Mesenchymal stem cell (in vitro differentiated cells and primary cell): ENCODE results near the gene PCED1B.

Experiments
- DNase-seq: peaks from one replicate; pipeline ENCODE4 v3.0.0-alpha.2; 2013
- H2AFZ ChIP-seq: one replicate; pipeline ENCODE4 v1.6.1; 2013; ENCODE audit warnings: low read depth, mild to moderate bottlenecking, control low read depth, inconsistent platforms, low read length, moderate library complexity
- H2AK5ac ChIP-seq: 2 replicates; pipeline ENCODE4 v1.6.1; 2013; ENCODE audit warnings: low read length, moderate library complexity, mild to moderate bottlenecking, inconsistent platforms; ENCODE audit not compliant: severe bottlenecking
- H2BK120ac ChIP-seq: one replicate; pipeline ENCODE4 v1.6.1; 2013; ENCODE audit warnings: low read depth, mild to moderate bottlenecking, inconsistent platforms, low read length, moderate library complexity
- H2BK12ac ChIP-seq, 2 experiments: one replicate each; pipeline ENCODE4 v1.6.1; 2013; ENCODE audit warnings: inconsistent platforms in 2 of 2, low read length in 2 of 2, mild to moderate bottlenecking in 2 of 2, moderate library complexity in 2 of 2, control low read depth in 1 of 2
- H2BK15ac ChIP-seq: one replicate; pipeline ENCODE4 v1.6.1; 2013; ENCODE audit warnings: mild to moderate bottlenecking, low read depth, inconsistent platforms; ENCODE audit not compliant: poor library complexity, severe bottlenecking
- H2BK5ac ChIP-seq: 2 replicates; pipeline ENCODE4 v1.6.1; 2013; ENCODE audit warnings: low read depth, mild to moderate bottlenecking, low read length, control low read depth, inconsistent platforms; ENCODE audit not compliant: poor library complexity, severe bottlenecking
- H3K14ac ChIP-seq, 2 experiments: one replicate each; pipeline ENCODE4 v1.6.1; 2013; ENCODE audit warnings: inconsistent platforms in 2 of 2, low read length in 2 of 2, control low read depth in 1 of 2, mild to moderate bottlenecking in 1 of 2, moderate library complexity in 1 of 2
- H3K18ac ChIP-seq, 2 experiments: one replicate each; pipeline ENCODE4 v1.6.1; 2013; ENCODE audit warnings: inconsistent platforms in 2 of 2, low read length in 2 of 2, control low read depth in 1 of 2, low read depth in 1 of 2, mild to moderate bottlenecking in 1 of 2
- H3K23ac ChIP-seq, 2 experiments: one replicate each; pipeline ENCODE4 v1.6.1; 2013; ENCODE audit warnings: inconsistent platforms in 2 of 2, low read length in 2 of 2, mild to moderate bottlenecking in 2 of 2, moderate library complexity in 2 of 2, control low read depth in 1 of 2
- H3K27ac ChIP-seq: 2 replicates; pipeline ENCODE4 v1.5.1; 2013; ENCODE audit warnings: mild to moderate bottlenecking, moderate library complexity, low read length, control low read depth, inconsistent platforms; ENCODE audit not compliant: poor library complexity, severe bottlenecking
- H3K27me3 ChIP-seq, 2 experiments: 2 replicates each; pipeline versions ENCODE4 v1.6.1 to v1.7.0; 2013; ENCODE audit warnings: low read length in 2 of 2, mild to moderate bottlenecking in 2 of 2, moderate library complexity in 2 of 2, control low read depth in 1 of 2, inconsistent platforms in 1 of 2; ENCODE audit not compliant: control insufficient read depth in 1 of 2, insufficient read depth in 1 of 2
- H3K36me3 ChIP-seq, 2 experiments: 2 replicates each; pipeline versions ENCODE4 v1.6.1 to v1.7.0; 2013; ENCODE audit warnings: low read length in 2 of 2, control low read depth in 1 of 2, inconsistent platforms in 1 of 2, low read depth in 1 of 2, mild to moderate bottlenecking in 1 of 2; ENCODE audit not compliant: insufficient read depth in 2 of 2, control insufficient read depth in 1 of 2
- H3K4ac ChIP-seq, 2 experiments: one replicate each; pipeline ENCODE4 v1.6.1; 2013; ENCODE audit warnings: inconsistent platforms in 2 of 2, low read length in 2 of 2, mild to moderate bottlenecking in 2 of 2, moderate library complexity in 2 of 2, control low read depth in 1 of 2, low read depth in 1 of 2
- H3K4me1 ChIP-seq: 2 replicates; pipeline ENCODE4 v1.6.1; 2013; ENCODE audit warnings: low read depth, low read length, control low read depth; ENCODE audit not compliant: control insufficient read depth, insufficient read depth
- H3K4me2 ChIP-seq: 2 replicates; pipeline ENCODE4 v1.6.1; 2013; ENCODE audit warnings: low read length, mild to moderate bottlenecking, inconsistent platforms; ENCODE audit not compliant: poor library complexity, severe bottlenecking
- H3K4me3 ChIP-seq, 2 experiments: 2 replicates each; pipeline versions ENCODE4 v1.5.1 to v1.7.0; 2013; ENCODE audit warnings: low read length in 2 of 2, mild to moderate bottlenecking in 2 of 2, control low read depth in 1 of 2, low read depth in 1 of 2; ENCODE audit not compliant: insufficient read depth in 1 of 2
- H3K79me1 ChIP-seq: replicated peaks from 2 replicates; pipeline ENCODE4 v1.6.1; 2013; ENCODE audit warnings: mild to moderate bottlenecking, control low read depth, low read length, inconsistent platforms; ENCODE audit not compliant: poor library complexity, severe bottlenecking
- H3K9ac ChIP-seq: 2 replicates; pipeline ENCODE4 v1.7.0; 2013; ENCODE audit warnings: mild to moderate bottlenecking, low read length, moderate library complexity
- H3K9me3 ChIP-seq: 2 replicates; pipeline ENCODE4 v1.7.0; 2013; ENCODE audit warnings: mild to moderate bottlenecking, low read length; ENCODE audit not compliant: control insufficient read depth
- H4K8ac ChIP-seq: one replicate; pipeline ENCODE4 v1.6.1; 2013; ENCODE audit warnings: inconsistent platforms, mild to moderate bottlenecking, low read length, moderate library complexity
- H4K91ac ChIP-seq: one replicate; pipeline ENCODE4 v1.6.1; 2013; ENCODE audit warnings: mild to moderate bottlenecking, low read length, inconsistent platforms
- WGBS: methylation state at CpG from one replicate; pipeline ENCODE4 v1.1.7; 2013; ENCODE audit warnings: mixed read lengths; 5-methylcytosine and 5-hydroxymethylcytosine counted together

Gene PCED1B

GRCh38 chr12:47070310-47070709 is 9.1 kb upstream of the PCED1B start:
- no peak for DNase-seq
- no peak overlapping the region for H2BK120ac ChIP-seq
- H3K23ac ChIP-seq: no peak overlapping the region
- H4K8ac ChIP-seq: no peak overlapping the region
- H3K27ac ChIP-seq: no peak overlapping the region
- no peaks in the 10 kb centered on the region for H3K36me3 ChIP-seq
- no peak overlapping the region for H2BK12ac ChIP-seq
- no peaks in the 10 kb centered on the region for H3K9me3 ChIP-seq
- H3K27me3 ChIP-seq: peaks cover 0 to 25% of the 10 kb centered on the region in 2 experiments
- WGBS: 100% methylated on average over 1 of the region's 1 CpG
- H2AFZ ChIP-seq: no peak overlapping the region
- no peak overlapping the region for H3K14ac ChIP-seq
- peaks cover under 1% of the 10 kb centered on the region for H3K79me1 ChIP-seq
- H3K4me2 ChIP-seq: no peak overlapping the region
- H3K18ac ChIP-seq: no peak overlapping the region
- no peak overlapping the region for H3K4ac ChIP-seq
- H4K91ac ChIP-seq: no peak overlapping the region
- H3K4me1 ChIP-seq: peaks cover 8% of the 10 kb centered on the region
- H3K9ac ChIP-seq: no peak overlapping the region
- H2BK15ac ChIP-seq: no peak overlapping the region
- H2AK5ac ChIP-seq: no peak overlapping the region
- no peak overlapping the region for H2BK5ac ChIP-seq
- H3K4me3 ChIP-seq: no peak overlapping the region

GRCh38 chr12:47071241-47071852 is 8.1 kb upstream of the PCED1B start:
- Histone ChIP-seq H3K9me3 (no peaks in the 10 kb centered on the region), H3K4ac (no peak overlapping the region), H3K27me3 (peaks cover 0 to 34% of the 10 kb centered on the region in 2 experiments), H3K23ac (no peak overlapping the region), H3K4me1 (peaks cover 8% of the 10 kb centered on the region), H3K27ac (no peak overlapping the region), H2BK5ac (no peak overlapping the region), H2AFZ (no peak overlapping the region), H3K79me1 (peaks cover 4% of the 10 kb centered on the region), H2BK12ac (no peak overlapping the region), H3K14ac (no peak overlapping the region), H2AK5ac (no peak overlapping the region), H3K4me2 (no peak overlapping the region), H3K36me3 (no peaks in the 10 kb centered on the region), H3K18ac (no peak overlapping the region), H3K4me3 (no peak overlapping the region), H2BK15ac (no peak overlapping the region), H4K8ac (no peak overlapping the region), H2BK120ac (no peak overlapping the region), H3K9ac (no peak overlapping the region), H4K91ac (no peak overlapping the region)
- 64% methylated on average over 3 of the region's 5 CpGs for WGBS
- DNase-seq: peak; percentile 13

GRCh38 chr12:47073951-47074350 is 5.5 kb upstream of the PCED1B start:
- H3K4ac ChIP-seq: no peak overlapping the region
- no peak for DNase-seq
- H4K91ac ChIP-seq: no peak overlapping the region
- H2BK5ac ChIP-seq: no peak overlapping the region
- no peak overlapping the region for H3K18ac ChIP-seq
- H2BK12ac ChIP-seq: no peak overlapping the region
- H2AK5ac ChIP-seq: no peak overlapping the region
- no peak overlapping the region for H2AFZ ChIP-seq
- peaks cover 7% of the 10 kb centered on the region for H3K4me1 ChIP-seq
- H3K4me2 ChIP-seq: no peak overlapping the region
- WGBS: 83% methylated on average over 1 of the region's 3 CpGs
- H3K27me3 ChIP-seq: peaks cover 0 to 55% of the 10 kb centered on the region in 2 experiments
- no peak overlapping the region for H2BK15ac ChIP-seq
- H3K36me3 ChIP-seq: peaks cover 0 to 3% of the 10 kb centered on the region in 2 experiments
- no peaks in the 10 kb centered on the region for H3K9me3 ChIP-seq
- no peak overlapping the region for H4K8ac ChIP-seq
- H3K14ac ChIP-seq: no peak overlapping the region
- H3K79me1 ChIP-seq: peaks cover 4% of the 10 kb centered on the region
- no peak overlapping the region for H3K9ac ChIP-seq
- H3K23ac ChIP-seq: no peak overlapping the region
- H2BK120ac ChIP-seq: no peak overlapping the region
- H3K27ac ChIP-seq: no peak overlapping the region
- no peak overlapping the region for H3K4me3 ChIP-seq

- Histone ChIP-seq H3K4me2 (no peak overlapping the region), H4K91ac (no peak overlapping the region), H3K36me3 (peaks cover 0 to 3% of the 10 kb centered on the region in 2 experiments), H3K4me1 (peaks cover 7% of the 10 kb centered on the region), H3K9me3 (no peaks in the 10 kb centered on the region), H2BK15ac (no peak overlapping the region), H2BK120ac (no peak overlapping the region), H2AFZ (no peak overlapping the region), H2BK12ac (no peak overlapping the region), H2BK5ac (no peak overlapping the region), H3K27me3 (peaks cover 0 to 56% of the 10 kb centered on the region in 2 experiments), H3K79me1 (peaks cover 4% of the 10 kb centered on the region), H3K4ac (no peak overlapping the region), H3K18ac (no peak overlapping the region), H3K23ac (no peak overlapping the region), H3K27ac (no peak overlapping the region), H2AK5ac (no peak overlapping the region), H3K4me3 (no peak overlapping the region), H3K9ac (no peak overlapping the region), H4K8ac (no peak overlapping the region), H3K14ac (no peak overlapping the region)
- WGBS: 84% methylated on average over 2 of the region's 2 CpGs
- DNase-seq: no peak
Observed at GRCh38 chr12:47074757-47075156, 4.7 kb upstream of the PCED1B start.
